GM04504 (cell line): ENCODE data around the gene TUBE1.

Experiments used
- DNase-seq: peaks from one replicate; pipeline ENCODE4 v3.0.0-alpha.2; 2012; ENCODE audit warnings: low read depth

The TUBE1 gene

DNA sequence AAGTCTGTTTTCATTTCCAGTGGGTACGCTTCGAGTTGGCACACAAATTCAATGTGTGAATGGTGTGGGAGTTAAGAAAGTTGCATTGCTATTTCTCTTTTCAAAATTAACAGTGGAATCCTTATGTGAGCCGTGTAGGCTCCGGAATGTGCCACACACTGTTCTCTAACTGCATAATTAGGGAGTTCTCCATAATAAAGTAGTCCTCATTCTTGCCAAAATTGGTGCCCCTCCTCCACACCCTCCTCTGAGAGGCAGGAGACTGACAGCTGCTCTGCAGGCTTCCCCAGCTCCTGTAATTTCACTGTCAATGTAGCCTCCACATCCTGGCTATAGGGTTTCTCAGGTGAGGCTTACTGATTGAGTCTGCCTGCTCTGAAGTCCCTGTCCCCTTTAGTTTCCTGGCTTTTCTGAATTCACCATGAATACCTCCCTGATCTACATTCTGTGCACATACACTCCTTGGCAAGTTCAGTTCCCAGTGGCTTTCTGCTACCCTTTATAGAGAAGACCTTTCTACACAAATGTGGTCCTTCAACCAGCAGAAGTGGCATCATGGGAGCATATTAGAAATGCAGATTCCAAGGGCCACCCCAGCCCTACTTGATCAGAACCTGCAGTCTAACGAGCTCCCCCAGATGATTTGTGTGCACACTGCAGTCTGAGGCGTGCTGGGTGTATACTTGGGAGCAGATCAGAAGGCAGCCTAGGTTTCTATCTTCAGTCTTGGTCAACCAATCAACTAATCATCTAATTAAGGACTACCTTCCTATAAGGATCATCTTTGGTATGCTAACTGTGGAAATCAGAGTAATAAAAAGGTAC lies 53.3 kb downstream of the TUBE1 start:
- no peak for DNase-seq

DNA sequence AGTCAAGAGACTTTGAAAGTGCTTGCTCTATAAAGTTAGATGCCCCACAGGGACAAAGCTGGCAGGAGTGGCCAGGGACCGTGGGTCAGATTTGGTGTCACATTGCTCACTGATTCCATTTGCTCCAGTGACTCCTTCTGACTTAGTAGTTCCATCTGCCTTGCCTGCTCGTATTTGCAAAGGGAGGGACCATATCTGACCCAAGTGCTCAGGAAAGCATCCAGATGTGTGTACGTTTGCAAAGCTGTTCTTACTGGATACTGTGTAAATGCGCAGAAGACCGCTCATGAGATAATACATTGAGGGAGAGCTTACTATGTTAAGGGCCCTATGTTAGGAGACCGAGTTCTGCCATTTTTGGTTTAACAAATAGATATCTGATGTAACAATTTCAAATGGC lies 54.6 kb downstream of the TUBE1 start:
- DNase-seq, result no peak

DNA sequence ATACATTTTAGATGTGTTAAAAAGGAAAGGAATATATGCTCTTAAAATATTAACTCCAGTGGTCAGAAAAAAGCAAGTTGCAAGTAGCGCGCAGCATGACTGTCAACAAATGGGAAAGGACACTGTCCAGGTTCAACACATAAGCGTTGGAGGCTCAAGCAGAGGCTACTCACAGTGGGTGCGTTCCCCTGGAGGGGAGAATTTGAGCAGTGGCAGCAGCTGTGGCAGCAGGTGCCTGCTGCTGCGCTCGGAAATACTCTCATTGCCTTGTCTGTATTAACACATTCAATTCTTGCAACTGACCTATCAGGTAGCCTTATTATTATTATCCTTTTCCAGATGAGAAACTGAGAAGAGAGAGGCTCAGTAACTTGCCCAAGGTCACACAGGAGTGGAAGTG lies 55.3 kb downstream of the TUBE1 start:
- DNase-seq, result no peak

DNA sequence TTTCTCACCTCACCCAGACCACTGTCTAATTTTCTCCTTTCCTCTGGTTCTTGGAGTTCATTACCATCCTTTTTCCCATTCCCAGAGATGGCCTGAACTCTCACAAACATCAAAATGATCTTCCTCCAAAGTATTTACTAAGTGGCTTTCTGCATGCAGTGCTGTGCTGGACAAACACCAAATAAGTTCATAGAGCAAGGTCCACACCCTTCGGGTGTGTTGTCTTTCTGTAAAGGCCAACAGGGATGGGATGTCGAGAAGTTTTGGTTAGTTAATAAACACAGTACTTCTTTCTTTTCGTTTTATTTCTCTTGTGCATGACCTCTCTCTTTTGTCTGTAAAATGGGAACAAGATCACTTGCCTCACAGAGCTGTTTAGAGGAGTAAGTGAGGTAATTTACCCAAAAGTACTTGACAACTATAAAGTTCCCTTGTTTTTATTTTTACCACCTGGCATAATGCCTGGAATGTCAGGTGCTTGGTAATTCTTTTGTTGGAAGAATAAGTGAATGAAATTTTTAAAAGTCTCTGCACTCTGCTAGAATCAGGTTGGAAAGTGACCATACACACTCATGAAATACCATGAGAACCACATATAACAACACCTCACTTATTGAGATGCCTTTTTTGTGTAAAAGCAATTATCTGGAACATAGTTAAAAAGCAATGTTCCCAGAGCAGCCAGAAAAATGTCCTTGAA lies 56.2 kb downstream of the TUBE1 start:
- no peak for DNase-seq

DNA sequence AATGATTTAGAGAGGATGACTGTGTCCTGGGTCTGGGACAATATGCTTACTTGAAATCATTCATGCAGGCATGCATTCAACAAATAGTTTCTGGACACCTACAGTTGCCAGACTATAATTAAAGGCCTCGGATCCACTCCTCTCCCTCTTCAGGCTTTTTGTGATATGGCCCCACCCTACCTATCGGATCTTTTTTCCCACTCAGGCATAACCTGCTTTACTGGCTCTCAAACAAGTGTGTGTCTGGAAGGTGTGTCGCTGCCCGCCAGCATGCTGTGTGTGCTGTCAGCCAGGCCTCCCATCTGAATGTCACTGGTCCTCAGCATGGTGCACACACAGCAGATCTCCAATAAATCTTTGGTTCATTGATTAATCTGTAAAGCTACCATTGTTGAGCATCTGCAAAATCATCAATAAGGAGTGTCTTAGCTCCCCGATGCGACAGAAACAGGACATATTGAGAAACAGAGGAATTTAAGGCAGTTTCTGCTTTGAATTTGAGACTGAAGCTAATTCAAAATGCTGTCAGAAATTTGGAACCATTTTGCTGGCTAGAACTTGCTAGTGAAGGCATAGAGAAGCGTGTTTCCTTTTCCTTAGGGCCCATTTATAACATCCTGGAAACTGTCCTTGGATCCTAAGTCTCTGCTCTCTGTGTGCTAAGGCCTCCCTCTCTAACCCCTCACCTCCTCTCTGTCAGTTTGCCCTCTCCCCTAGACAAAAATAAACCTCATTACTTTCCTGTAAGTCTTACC lies 56.9 kb downstream of the TUBE1 start:
- DNase-seq, result no peak

DNA sequence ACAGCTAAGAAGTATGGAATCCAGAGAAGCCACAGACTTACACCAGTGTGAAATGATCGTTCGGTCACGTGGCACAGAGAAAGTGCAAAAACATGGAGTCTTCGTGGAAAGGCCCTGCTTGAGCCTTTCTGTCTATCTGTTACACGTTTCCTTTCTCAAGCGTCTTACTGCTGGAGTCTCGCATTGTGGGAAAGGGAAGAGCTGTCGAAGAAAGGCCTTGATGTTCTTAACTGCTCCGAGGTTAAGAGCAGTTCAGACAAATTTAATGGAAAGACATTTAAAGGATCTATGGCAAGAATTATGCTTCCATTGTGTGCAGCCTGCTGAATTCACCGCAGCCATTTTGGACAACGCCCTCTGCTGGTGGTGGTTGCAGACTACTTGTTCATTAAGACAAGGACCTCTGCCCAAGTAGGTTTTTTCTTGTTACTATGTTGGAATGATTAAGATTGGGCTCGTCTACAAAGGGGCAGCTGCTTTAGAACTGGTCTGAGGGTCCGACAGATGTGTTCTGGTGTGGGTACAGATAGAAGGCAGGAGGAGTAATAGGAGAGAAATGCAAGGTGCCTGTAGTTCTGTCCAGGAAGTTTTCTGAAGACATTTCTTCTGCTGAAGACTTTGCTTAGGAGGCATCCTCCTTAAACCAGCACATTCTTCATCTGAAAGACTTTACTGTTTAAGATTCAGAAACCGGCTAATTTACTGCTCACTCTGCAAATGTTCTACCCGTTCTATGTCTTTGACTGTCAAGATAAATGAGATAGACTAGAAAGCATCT lies 58.0 kb downstream of the TUBE1 start:
- no peak for DNase-seq

DNA sequence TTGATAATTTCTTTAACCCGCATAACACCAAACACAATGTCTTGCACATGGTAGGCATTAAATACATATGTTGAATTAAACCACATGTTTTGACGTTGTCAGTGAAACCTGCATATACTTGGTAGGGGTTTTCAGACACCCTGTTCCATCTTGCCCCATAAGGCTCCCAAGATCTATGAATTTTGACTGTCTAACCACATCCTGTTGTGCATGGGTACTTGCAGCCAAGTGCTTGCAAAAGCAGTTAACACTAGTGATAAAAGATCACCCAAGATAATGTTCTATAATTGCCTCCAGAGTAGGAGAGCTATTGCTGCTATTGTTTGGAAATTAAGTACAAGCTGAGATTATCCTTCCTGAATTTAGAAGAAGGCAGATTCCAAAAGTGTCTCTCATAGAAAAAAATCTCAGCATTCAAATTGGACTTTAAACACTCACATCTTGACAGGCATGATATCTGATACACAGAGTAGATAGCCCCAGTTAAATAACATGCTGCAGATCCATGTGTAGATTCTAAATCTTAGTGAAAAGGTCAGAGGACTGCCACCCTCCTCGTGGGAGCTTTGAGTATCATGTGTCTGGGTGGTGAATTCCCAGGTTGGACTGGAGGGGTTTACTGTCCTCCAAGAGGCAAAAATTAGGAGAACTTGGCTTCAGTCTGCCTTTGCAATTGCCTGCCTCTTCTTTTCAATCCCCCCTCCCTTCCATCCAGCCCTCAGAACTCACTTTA lies 59.2 kb downstream of the TUBE1 start:
- DNase-seq, result peak; percentile 42

DNA sequence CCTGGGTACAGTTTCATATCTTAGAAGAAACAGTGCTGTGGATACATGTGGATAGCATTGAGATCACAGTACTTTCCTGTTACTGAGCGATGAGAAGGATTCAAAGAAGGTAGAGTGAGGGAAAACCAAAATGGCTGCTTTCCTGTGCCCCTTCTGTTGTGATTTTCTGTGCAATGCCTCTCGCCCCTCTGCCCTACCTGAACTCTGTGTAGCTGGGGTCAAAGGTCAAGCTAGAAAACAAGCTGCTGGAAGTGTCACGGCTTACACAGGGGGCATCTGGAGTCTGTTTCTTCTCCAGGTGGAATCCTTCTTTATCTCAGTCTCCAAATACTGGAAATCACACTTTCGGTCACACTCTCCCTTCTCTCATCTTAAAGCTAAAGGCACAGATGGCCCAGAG lies 60.3 kb downstream of the TUBE1 start:
- DNase-seq, result no peak

DNA sequence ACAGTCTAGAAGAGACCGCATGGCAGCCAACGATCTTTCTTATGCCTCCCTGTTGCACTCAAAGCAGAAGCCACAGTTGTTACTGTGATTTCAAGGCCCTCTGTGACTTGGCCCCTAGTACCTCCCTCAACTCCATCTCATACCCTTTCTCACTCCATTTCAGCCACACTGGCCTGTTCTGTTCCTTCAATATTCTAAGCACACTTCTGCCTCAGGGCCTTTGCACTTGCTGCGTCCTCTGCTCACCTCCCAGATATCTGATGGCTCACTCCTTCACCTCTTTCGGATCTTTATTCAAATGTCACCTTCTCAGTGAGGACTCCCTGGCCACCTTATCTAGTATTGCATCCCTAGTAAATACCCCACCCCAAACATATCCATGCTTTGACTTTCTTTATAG lies 62.8 kb downstream of the TUBE1 start:
- no peak for DNase-seq

DNA sequence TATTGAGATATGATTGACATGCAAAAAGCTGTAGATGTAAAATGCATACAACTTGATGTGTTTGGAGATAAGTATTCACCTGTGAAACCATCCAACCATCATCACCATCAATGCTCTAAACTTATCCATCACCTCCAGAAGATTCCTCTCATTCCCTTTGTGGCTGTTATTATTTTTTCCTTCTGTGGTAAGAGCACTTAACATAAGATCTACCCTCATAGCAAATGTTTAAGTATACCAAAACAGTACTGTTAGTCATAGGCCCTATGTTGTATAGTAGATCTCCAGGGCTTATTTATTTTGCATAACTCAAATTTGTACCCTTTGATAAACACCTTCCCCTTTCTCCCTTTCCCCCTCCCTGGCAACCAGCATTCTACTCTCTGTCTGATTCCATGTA lies 64.5 kb downstream of the TUBE1 start:
- DNase-seq, result no peak

DNA sequence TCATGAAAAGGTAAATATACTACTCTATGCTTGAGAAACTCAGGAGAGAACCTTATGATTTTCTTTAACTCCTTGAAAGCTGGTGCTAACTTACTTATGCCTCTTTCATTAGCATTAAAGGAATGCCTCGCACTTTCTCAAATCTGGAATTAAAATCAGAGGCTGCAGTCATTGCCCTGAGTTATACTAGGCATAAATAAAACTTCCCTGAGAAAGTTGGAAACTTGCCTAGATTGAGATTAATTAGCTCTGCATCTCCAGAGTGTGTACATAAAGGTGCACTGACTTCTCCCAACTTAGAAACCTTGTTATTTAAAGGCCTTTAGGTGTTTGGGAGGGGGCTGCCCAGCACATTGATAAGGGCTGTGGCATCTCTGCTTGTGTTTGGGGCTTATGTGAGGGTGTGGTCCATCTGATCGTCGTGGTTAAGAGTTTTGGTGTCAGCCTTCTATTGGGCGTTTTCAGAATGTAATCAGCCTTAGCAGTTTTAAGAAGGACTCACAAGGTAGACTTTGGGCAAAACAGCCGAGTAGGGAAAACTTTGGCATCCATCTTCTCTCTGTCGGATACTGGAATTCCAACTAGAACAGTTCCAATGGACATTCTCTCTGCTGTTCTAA lies 65.5 kb downstream of the TUBE1 start:
- DNase-seq, result no peak
